Right atrium auricular region (tissue), 2 donors: ENCODE measurements around the gene PERM1. TPM values are rescaled to one million over a fixed set of nuclear protein-coding genes. Genes with fewer than 3 reads are reported as not detected.
A peak's percentile ranks its signal among the peaks of the same experiment; 100 is the strongest.

Source experiments
- DNase-seq: peaks from one replicate; pipeline ENCODE4 v3.0.0-alpha.2; 2019; ENCODE audit warnings: low spot score
- H3K27ac ChIP-seq, 2 donors: fragments of 200-600 bp; sonication (generic); 1 replicate in 1 of 2; 2 replicates in 1 of 2; pipeline ENCODE4 v1.5.1; 2016 to 2019
- H3K27me3 ChIP-seq, 2 donors: fragments of 200-600 bp; sonication (generic); one replicate each; pipeline versions ENCODE4 v1.5.1 to v1.6.0; 2017 to 2019
- H3K36me3 ChIP-seq: fragments of 200-600 bp; sonication (generic); one replicate; pipeline ENCODE4 v1.5.1; 2016
- H3K4me1 ChIP-seq, 2 donors: fragments of 200-600 bp; sonication (generic); one replicate each; pipeline versions ENCODE4 v1.5.1 to v1.6.0; 2017 to 2019
- H3K4me3 ChIP-seq, 2 donors: fragments of 200-600 bp; sonication (generic); 1 replicate in 1 of 2; 2 replicates in 1 of 2; pipeline ENCODE4 v1.5.1; 2017 to 2019; ENCODE audit warnings: mild to moderate bottlenecking in 1 of 2, moderate library complexity in 1 of 2
- H3K9me3 ChIP-seq, 2 donors: fragments of 200-600 bp; sonication (generic); one replicate each; pipeline ENCODE4 v1.5.1; 2019
- total RNA-seq, 2 donors: library from RNA; depleted of rRNA; stranded (reverse); fragments of >200 nt; gene quantifications; one replicate each; pipeline ENCODE4 v1.1.0, GENCODE V29; 2016
- TF ChIP-seq, protein P1 (sequence below), 2 donors: fragments of 200-600 bp; sonication (generic); IDR thresholded peaks; one replicate each; pipeline ENCODE4 v1.5.1; 2019; ENCODE audit warnings: antibody characterized with exemption in 2 of 2

Gene PERM1
- total RNA-seq, 2 donors from 2014 or later: 22.0 to 61.8 TPM

DNA sequence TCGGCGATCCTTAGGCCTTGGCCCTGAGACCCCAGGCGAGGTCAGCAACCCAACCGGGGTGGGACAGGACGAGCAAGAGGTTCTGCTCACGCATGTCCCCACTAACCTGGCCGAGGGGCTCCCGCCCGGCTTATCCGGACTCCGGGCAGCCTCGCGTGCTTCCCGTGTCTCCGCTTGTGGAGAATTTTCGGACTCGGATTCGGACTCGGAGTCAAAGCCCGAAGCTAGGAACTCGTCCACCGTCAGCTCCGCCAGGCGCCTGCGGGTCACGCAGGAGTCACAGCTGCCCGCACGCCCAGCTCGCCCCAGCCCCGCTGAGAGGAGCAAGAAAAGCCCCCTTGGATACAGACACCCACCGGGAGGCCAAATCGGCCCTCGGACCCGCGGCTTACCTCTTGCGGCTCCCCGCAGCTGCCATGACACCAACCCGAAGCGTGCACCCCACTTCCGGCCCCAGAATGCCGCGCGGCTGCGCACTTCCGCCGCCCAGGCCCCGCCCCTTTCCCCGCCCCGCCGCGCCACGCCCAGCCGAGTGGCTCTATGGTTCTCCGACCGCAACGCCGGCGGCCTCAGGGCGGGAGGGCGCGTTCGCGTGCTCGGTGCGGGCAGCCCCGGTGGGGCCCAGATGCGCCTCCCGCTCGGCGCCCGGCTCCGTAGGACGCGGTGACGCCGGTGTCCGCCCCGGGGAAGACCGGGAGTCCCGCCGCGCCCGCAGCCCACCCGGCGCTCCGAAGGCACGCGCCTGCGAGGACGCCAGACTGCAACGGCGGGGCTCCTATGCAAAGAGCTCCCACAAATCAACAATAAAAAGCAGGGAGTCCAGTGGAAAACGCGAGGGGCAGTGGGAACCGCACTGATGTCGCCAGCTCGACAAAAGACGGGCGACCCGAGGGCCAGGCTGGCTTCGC is 22.8 kb downstream of the PERM1 start, which contains the start of gene NOC2L:
Gene NOC2L (minus strand): TSS at position 434 of the 908 bp plus-strand sequence. CDS start 16 bp downstream, at position 418.
- TF ChIP-seq, protein P1, sequence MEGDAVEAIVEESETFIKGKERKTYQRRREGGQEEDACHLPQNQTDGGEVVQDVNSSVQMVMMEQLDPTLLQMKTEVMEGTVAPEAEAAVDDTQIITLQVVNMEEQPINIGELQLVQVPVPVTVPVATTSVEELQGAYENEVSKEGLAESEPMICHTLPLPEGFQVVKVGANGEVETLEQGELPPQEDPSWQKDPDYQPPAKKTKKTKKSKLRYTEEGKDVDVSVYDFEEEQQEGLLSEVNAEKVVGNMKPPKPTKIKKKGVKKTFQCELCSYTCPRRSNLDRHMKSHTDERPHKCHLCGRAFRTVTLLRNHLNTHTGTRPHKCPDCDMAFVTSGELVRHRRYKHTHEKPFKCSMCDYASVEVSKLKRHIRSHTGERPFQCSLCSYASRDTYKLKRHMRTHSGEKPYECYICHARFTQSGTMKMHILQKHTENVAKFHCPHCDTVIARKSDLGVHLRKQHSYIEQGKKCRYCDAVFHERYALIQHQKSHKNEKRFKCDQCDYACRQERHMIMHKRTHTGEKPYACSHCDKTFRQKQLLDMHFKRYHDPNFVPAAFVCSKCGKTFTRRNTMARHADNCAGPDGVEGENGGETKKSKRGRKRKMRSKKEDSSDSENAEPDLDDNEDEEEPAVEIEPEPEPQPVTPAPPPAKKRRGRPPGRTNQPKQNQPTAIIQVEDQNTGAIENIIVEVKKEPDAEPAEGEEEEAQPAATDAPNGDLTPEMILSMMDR (IDR thresholded peaks at IDR 0.05): no peak
- H3K36me3 ChIP-seq: peaks cover 27% of the 10 kb centered on the region
- H3K27ac ChIP-seq: peak within 1 kb of the TSS; percentile 12 to 72
- peak; percentile 93 for DNase-seq
- no peaks in the 10 kb centered on the region for H3K9me3 ChIP-seq
- peak within 1 kb of the TSS; percentile 88 to 100 for H3K4me3 ChIP-seq
- H3K27me3 ChIP-seq: no peaks in the 10 kb centered on the region
- H3K4me1 ChIP-seq: peaks cover 0 to 33% of the 10 kb centered on the region in 2 donors

DNA sequence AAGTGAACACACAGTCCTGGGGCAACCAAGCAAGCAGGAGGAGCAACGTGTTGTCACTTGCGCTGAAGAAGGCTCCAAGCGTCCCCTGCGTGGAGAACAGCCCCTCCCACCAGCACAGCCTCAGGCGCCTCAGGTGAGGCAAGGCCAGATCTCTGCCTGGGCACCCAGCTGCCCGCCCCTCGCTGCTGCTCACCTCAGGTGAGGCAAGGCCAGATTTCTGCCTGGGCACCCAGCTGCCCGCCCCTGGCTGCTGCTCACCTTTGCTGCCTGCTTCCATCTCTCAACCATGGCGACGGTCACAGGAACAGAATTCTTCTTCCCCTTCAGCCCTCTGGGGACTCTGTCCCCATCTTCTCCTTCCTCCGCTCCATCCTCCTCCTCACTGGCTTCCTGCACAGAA is 25.3 kb downstream of the PERM1 start:
- H3K4me3 ChIP-seq: no peak overlapping the region
- TF ChIP-seq, protein P1 (IDR thresholded peaks at IDR 0.05): no peak
- peaks cover 0 to 33% of the 10 kb centered on the region in 2 donors for H3K4me1 ChIP-seq
- no peak for DNase-seq
- H3K9me3 ChIP-seq: no peaks in the 10 kb centered on the region
- H3K36me3 ChIP-seq: peaks cover 51% of the 10 kb centered on the region
- H3K27me3 ChIP-seq: no peaks in the 10 kb centered on the region
- no peak overlapping the region for H3K27ac ChIP-seq

DNA sequence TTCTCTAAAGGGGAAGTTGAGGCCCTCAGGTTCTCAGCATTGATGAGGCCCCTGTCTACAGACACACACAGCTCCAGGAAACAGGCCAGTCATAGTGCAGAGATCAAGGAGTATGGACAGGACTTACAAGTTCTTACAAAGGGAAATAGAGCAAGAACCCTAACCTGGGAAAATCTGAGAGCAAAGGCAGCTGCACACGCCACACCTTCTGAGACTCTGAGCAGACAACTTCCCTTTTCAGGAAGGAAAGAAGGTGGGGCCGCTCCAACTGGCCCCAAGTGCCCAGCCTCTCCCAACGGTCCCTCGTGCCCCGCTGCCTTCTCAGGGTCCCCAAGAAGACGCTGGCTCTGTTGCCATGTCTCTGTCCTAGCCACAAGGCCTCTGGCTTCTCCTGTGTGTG is 26.4 kb downstream of the PERM1 start:
- TF ChIP-seq, protein P1 (IDR thresholded peaks at IDR 0.05): no peak
- no peak overlapping the region for H3K4me3 ChIP-seq
- DNase-seq: no peak
- H3K4me1 ChIP-seq: peaks cover 0 to 28% of the 10 kb centered on the region in 2 donors
- no peak overlapping the region for H3K27ac ChIP-seq
- H3K36me3 ChIP-seq: peaks cover 63% of the 10 kb centered on the region
- no peaks in the 10 kb centered on the region for H3K9me3 ChIP-seq
- H3K27me3 ChIP-seq: no peaks in the 10 kb centered on the region

DNA sequence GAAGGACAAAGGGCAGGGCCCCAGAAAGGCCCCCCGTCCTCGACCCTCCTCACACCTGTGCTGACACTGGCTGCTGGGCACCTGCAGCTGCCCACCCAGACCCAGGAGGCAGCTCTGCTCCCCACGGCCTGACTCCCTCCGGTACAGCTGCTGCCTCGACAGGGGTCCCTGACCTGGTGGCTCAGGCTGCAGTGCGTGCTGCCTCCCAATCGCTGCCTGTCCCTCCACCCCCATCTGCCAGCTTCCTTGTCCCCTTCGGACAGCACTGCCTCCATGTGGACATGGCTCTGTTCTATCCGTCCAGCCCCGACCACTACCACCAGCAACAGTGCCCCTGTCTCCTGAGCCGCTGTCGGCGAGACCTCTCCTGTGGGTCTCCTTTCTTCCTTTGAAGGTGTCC is 27.0 kb downstream of the PERM1 start:
- TF ChIP-seq, protein P1 (IDR thresholded peaks at IDR 0.05): no peak
- peaks cover 0 to 24% of the 10 kb centered on the region in 2 donors for H3K4me1 ChIP-seq
- no peaks in the 10 kb centered on the region for H3K27me3 ChIP-seq
- no peak for DNase-seq
- peaks cover 68% of the 10 kb centered on the region for H3K36me3 ChIP-seq
- no peaks in the 10 kb centered on the region for H3K9me3 ChIP-seq
- no peak overlapping the region for H3K27ac ChIP-seq
- no peak overlapping the region for H3K4me3 ChIP-seq

DNA sequence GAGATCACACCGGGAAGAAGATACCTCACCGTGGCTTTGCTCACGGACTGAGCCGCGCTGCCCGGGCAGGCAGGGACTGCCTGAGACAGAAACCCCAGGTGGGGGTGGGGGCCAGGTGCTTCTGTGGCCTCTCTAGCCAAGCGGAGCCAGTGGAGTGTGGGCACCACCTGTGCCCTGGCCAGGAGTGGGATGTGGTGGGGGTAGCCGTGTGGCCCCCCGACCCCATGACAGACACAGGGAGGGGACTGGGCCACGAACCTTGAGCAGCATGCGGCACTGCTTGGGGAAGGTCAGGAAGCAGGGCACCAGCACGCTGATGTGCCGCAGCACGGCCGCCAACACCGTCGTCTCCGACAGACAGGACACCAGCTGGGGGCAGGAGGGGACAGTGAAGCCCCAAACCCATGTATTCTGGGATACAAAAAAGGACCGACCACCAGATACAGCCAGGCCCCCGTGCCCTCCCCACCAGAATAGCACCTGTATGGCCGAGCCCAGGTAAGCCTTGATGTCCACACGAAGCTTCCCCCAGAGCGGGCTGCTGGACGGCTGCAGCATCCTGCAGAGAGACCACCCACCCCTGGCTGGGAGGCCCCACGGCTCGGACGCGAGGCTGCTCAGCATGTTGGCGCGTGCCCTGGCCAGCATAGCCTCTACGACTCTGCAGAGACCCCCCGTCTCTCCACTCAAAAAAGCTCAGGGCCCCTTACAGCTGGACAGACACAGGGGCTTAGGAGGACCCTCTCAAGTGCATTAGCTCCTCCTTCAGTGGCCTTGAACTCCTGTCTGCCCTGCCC is 28.2 kb downstream of the PERM1 start:
- TF ChIP-seq, protein P1 (IDR thresholded peaks at IDR 0.05): no peak
- Histone ChIP-seq H3K27ac (no peak overlapping the region), H3K27me3 (no peaks in the 10 kb centered on the region)

More for the DNA sequence above, 28.2 kb downstream of the PERM1 start:
- DNase-seq: no peak
- Histone ChIP-seq H3K36me3 (peaks cover 80% of the 10 kb centered on the region), H3K9me3 (no peaks in the 10 kb centered on the region), H3K4me3 (no peak overlapping the region), H3K4me1 (peaks cover 0 to 17% of the 10 kb centered on the region in 2 donors)
